ENCODE measurements around the gene SLC12A8. TPM values are rescaled to one million over a fixed set of nuclear protein-coding genes. Genes with fewer than 3 reads are reported as not detected.

The SLC12A8 gene
- total and polyA plus RNA-seq, 5 donors from 2014 or later: not detected

GRCh38 chr3:125143538-125143937, 69.0 kb downstream of the SLC12A8 start:
- Mint-ChIP-seq H3K36me3 (no peaks in the 10 kb centered on the region), H3K27ac (peak overlapping the region in 1 of 3 donors; percentile 12), H3K9me3 (no peaks in the 10 kb centered on the region), H3K4me3 (no peak overlapping the region), H3K4me1 (peaks cover 8 to 30% (median 9%) of the 10 kb centered on the region in 4 donors), H3K27me3 (peaks cover 16% of the 10 kb centered on the region)
- Histone ChIP-seq H3K9me3 (ENCODE audit: control insufficient read depth in 2 of 2, low read length in 2 of 2) (no peaks in the 10 kb centered on the region), H3K4me3 (ENCODE audit: low read depth, low read length) (no peak overlapping the region), H3K36me3 (ENCODE audit: control insufficient read depth, insufficient read depth, low read length) (no peaks in the 10 kb centered on the region), H3K27me3 (ENCODE audit: control insufficient read depth, insufficient read depth, low read length) (no peaks in the 10 kb centered on the region), H3K27ac (ENCODE audit: insufficient read depth, low read length, poor library complexity, severe bottlenecking) (no peak overlapping the region), H3K4me1 (ENCODE audit: control insufficient read depth, insufficient read depth, low read length, poor library complexity, severe bottlenecking) (peaks cover 16% of the 10 kb centered on the region)
- ATAC-seq (ENCODE audit: low read depth in 2 of 2) (no peak), DNase-seq (no peak)

- H3K4me1 ChIP-seq (ENCODE audit: control insufficient read depth, insufficient read depth, low read length, poor library complexity, severe bottlenecking): peaks cover 16% of the 10 kb centered on the region
- no peak overlapping the region for H3K27ac ChIP-seq (ENCODE audit: insufficient read depth, low read length, poor library complexity, severe bottlenecking)
- no peaks in the 10 kb centered on the region for H3K27me3 ChIP-seq (ENCODE audit: control insufficient read depth, insufficient read depth, low read length)
- Mint-ChIP-seq H3K9me3 (no peaks in the 10 kb centered on the region), H3K4me1 (peaks cover 8 to 30% (median 9%) of the 10 kb centered on the region in 4 donors), H3K27me3 (peaks cover 16% of the 10 kb centered on the region), H3K36me3 (no peaks in the 10 kb centered on the region), H3K27ac (peak overlapping the region in 2 of 3 donors; percentile 65 to 67), H3K4me3 (peak overlapping the region in 3 of 4 donors; percentile 58 to 80 (median 60))
- no peaks in the 10 kb centered on the region for H3K9me3 ChIP-seq (ENCODE audit: control insufficient read depth in 2 of 2, low read length in 2 of 2)
- H3K4me3 ChIP-seq (ENCODE audit: low read depth, low read length): no peak overlapping the region
- DNase-seq (no peak), ATAC-seq (ENCODE audit: low read depth in 2 of 2) (no peak)
- H3K36me3 ChIP-seq (ENCODE audit: control insufficient read depth, insufficient read depth, low read length): no peaks in the 10 kb centered on the region
Measured at GRCh38 chr3:125142940-125143339, 69.6 kb downstream of the SLC12A8 start.

GRCh38 chr3:125142420-125142778, 70.1 kb downstream of the SLC12A8 start:
- H3K4me1 Mint-ChIP-seq: peaks cover 8 to 30% (median 9%) of the 10 kb centered on the region in 4 donors
- peaks cover 16% of the 10 kb centered on the region for H3K4me1 ChIP-seq (ENCODE audit: control insufficient read depth, insufficient read depth, low read length, poor library complexity, severe bottlenecking)
- peak overlapping the region; percentile 60 to 80 (median 74) for H3K4me3 Mint-ChIP-seq

GRCh38 chr3:125141596-125142419, 70.7 kb downstream of the SLC12A8 start:
- Histone ChIP-seq H3K27me3 (ENCODE audit: control insufficient read depth, insufficient read depth, low read length) (no peaks in the 10 kb centered on the region), H3K4me3 (ENCODE audit: low read depth, low read length) (no peak overlapping the region), H3K27ac (ENCODE audit: insufficient read depth, low read length, poor library complexity, severe bottlenecking) (peak overlapping the region; percentile 14), H3K4me1 (ENCODE audit: control insufficient read depth, insufficient read depth, low read length, poor library complexity, severe bottlenecking) (peaks cover 16% of the 10 kb centered on the region), H3K9me3 (ENCODE audit: control insufficient read depth in 2 of 2, low read length in 2 of 2) (no peaks in the 10 kb centered on the region), H3K36me3 (ENCODE audit: control insufficient read depth, insufficient read depth, low read length) (no peaks in the 10 kb centered on the region)
- no peaks in the 10 kb centered on the region for H3K9me3 Mint-ChIP-seq
- H3K4me1 Mint-ChIP-seq: peaks cover 8 to 32% (median 9%) of the 10 kb centered on the region in 4 donors
- H3K27me3 Mint-ChIP-seq: peaks cover 16% of the 10 kb centered on the region
- peak; percentile 89 to 92 for ATAC-seq (ENCODE audit: low read depth in 2 of 2)
- H3K36me3 Mint-ChIP-seq: no peaks in the 10 kb centered on the region
- H3K4me3 Mint-ChIP-seq: peak overlapping the region; percentile 60 to 80 (median 74)
- H3K27ac Mint-ChIP-seq: peak overlapping the region; percentile 59 to 75 (median 67)
- peak; percentile 5 to 90 (median 49) for DNase-seq

More at GRCh38 chr3:125142420-125142778, 70.1 kb downstream of the SLC12A8 start:
- H3K36me3 ChIP-seq (ENCODE audit: control insufficient read depth, insufficient read depth, low read length): no peaks in the 10 kb centered on the region
- Mint-ChIP-seq H3K27me3 (peaks cover 16% of the 10 kb centered on the region), H3K9me3 (no peaks in the 10 kb centered on the region), H3K36me3 (no peaks in the 10 kb centered on the region), H3K27ac (peak overlapping the region in 2 of 3 donors; percentile 65 to 67)
- no peak overlapping the region for H3K27ac ChIP-seq (ENCODE audit: insufficient read depth, low read length, poor library complexity, severe bottlenecking)
- H3K4me3 ChIP-seq (ENCODE audit: low read depth, low read length): no peak overlapping the region
- DNase-seq (no peak), ATAC-seq (ENCODE audit: low read depth in 2 of 2) (no peak)
- no peaks in the 10 kb centered on the region for H3K9me3 ChIP-seq (ENCODE audit: control insufficient read depth in 2 of 2, low read length in 2 of 2)
- H3K27me3 ChIP-seq (ENCODE audit: control insufficient read depth, insufficient read depth, low read length): no peaks in the 10 kb centered on the region

- Mint-ChIP-seq H3K27me3 (peaks cover 23% of the 10 kb centered on the region), H3K36me3 (no peaks in the 10 kb centered on the region), H3K27ac (peak overlapping the region; percentile 53 to 75 (median 75)), H3K4me1 (peaks cover 9 to 36% (median 14%) of the 10 kb centered on the region in 4 donors), H3K4me3 (peak overlapping the region in 3 of 4 donors; percentile 5 to 80 (median 70)), H3K9me3 (no peaks in the 10 kb centered on the region)
- Histone ChIP-seq H3K27ac (ENCODE audit: insufficient read depth, low read length, poor library complexity, severe bottlenecking) (no peak overlapping the region), H3K36me3 (ENCODE audit: control insufficient read depth, insufficient read depth, low read length) (no peaks in the 10 kb centered on the region), H3K9me3 (ENCODE audit: control insufficient read depth in 2 of 2, low read length in 2 of 2) (no peaks in the 10 kb centered on the region), H3K4me3 (ENCODE audit: low read depth, low read length) (no peak overlapping the region), H3K27me3 (ENCODE audit: control insufficient read depth, insufficient read depth, low read length) (no peaks in the 10 kb centered on the region), H3K4me1 (ENCODE audit: control insufficient read depth, insufficient read depth, low read length, poor library complexity, severe bottlenecking) (peaks cover 16% of the 10 kb centered on the region)
- DNase-seq (no peak), ATAC-seq (ENCODE audit: low read depth in 2 of 2) (no peak)
Measured at GRCh38 chr3:125140818-125141595, 71.5 kb downstream of the SLC12A8 start.

GRCh38 chr3:125140011-125140817, 72.3 kb downstream of the SLC12A8 start:
- no peaks in the 10 kb centered on the region for H3K27me3 ChIP-seq (ENCODE audit: control insufficient read depth, insufficient read depth, low read length)
- Mint-ChIP-seq H3K36me3 (no peaks in the 10 kb centered on the region), H3K27ac (peak overlapping the region in 2 of 3 donors; percentile 75 to 94), H3K4me1 (peaks cover 9 to 36% (median 14%) of the 10 kb centered on the region in 4 donors), H3K4me3 (peak overlapping the region in 3 of 4 donors; percentile 5 to 78 (median 57)), H3K27me3 (peaks cover 25% of the 10 kb centered on the region), H3K9me3 (no peaks in the 10 kb centered on the region)
- H3K27ac ChIP-seq (ENCODE audit: insufficient read depth, low read length, poor library complexity, severe bottlenecking): no peak overlapping the region
- H3K9me3 ChIP-seq (ENCODE audit: control insufficient read depth in 2 of 2, low read length in 2 of 2): no peaks in the 10 kb centered on the region
- ATAC-seq (ENCODE audit: low read depth in 2 of 2) (no peak), DNase-seq (no peak)
- no peaks in the 10 kb centered on the region for H3K36me3 ChIP-seq (ENCODE audit: control insufficient read depth, insufficient read depth, low read length)
- no peak overlapping the region for H3K4me3 ChIP-seq (ENCODE audit: low read depth, low read length)
- H3K4me1 ChIP-seq (ENCODE audit: control insufficient read depth, insufficient read depth, low read length, poor library complexity, severe bottlenecking): peaks cover 16% of the 10 kb centered on the region

- Histone ChIP-seq H3K27ac (ENCODE audit: insufficient read depth, low read length, poor library complexity, severe bottlenecking) (no peak overlapping the region), H3K36me3 (ENCODE audit: control insufficient read depth, insufficient read depth, low read length) (no peaks in the 10 kb centered on the region), H3K4me1 (ENCODE audit: control insufficient read depth, insufficient read depth, low read length, poor library complexity, severe bottlenecking) (peaks cover 16% of the 10 kb centered on the region), H3K4me3 (ENCODE audit: low read depth, low read length) (no peak overlapping the region), H3K27me3 (ENCODE audit: control insufficient read depth, insufficient read depth, low read length) (no peaks in the 10 kb centered on the region), H3K9me3 (ENCODE audit: control insufficient read depth in 2 of 2, low read length in 2 of 2) (no peaks in the 10 kb centered on the region)
- Mint-ChIP-seq H3K27me3 (peaks cover 25% of the 10 kb centered on the region), H3K27ac (peak overlapping the region in 2 of 3 donors; percentile 56 to 84), H3K36me3 (no peaks in the 10 kb centered on the region), H3K4me1 (peaks cover 9 to 36% (median 14%) of the 10 kb centered on the region in 4 donors), H3K4me3 (peak overlapping the region in 1 of 4 donors; percentile 28), H3K9me3 (no peaks in the 10 kb centered on the region)
- DNase-seq (no peak), ATAC-seq (ENCODE audit: low read depth in 2 of 2) (no peak)
Measured at GRCh38 chr3:125139386-125139785, 73.2 kb downstream of the SLC12A8 start.

Data from CD4-positive, CD25-positive, alpha-beta regulatory T cell (primary cell).